GM23338 (cell line): Measurements from ENCODE around the gene FFAR3. TPM values are rescaled to one million over a fixed set of nuclear protein-coding genes. Genes with fewer than 3 reads are reported as not detected.

Experiments used
- ATAC-seq: fragments of 200-7000 bp; cut with Tn5 transposase; 3 replicates; pipeline ENCODE4 v1.9.1; 2020
- DNase-seq: peaks from one replicate; pipeline ENCODE4 v3.0.0-alpha.2; 2015; ENCODE audit warnings: low spot score
- H2AFZ ChIP-seq: fragments of 200-600 bp; sonication (generic); 2 replicates; pipeline ENCODE4 v1.8.0; 2016; ENCODE audit warnings: antibody characterized with exemption, mild to moderate bottlenecking, moderate library complexity
- H3F3A ChIP-seq: fragments of 200-600 bp; sonication (generic); replicated peaks from 2 replicates; pipeline ENCODE4 v1.8.0; 2017; ENCODE audit warnings: antibody characterized with exemption, mixed run types, low read depth
- H3K27ac ChIP-seq: fragments of 200-600 bp; sonication (generic); 2 replicates; pipeline ENCODE4 v1.6.1; 2016; ENCODE audit warnings: low read depth
- H3K27me3 ChIP-seq: fragments of 200-600 bp; sonication (generic); 2 replicates; pipeline ENCODE4 v1.8.0; 2016; ENCODE audit warnings: mild to moderate bottlenecking, mixed run types, moderate library complexity; ENCODE audit not compliant: insufficient read depth
- H3K36me3 ChIP-seq: fragments of 200-600 bp; sonication (generic); 2 replicates; pipeline ENCODE4 v1.8.0; 2016; ENCODE audit warnings: mild to moderate bottlenecking; ENCODE audit not compliant: insufficient read depth
- H3K4me1 ChIP-seq: fragments of 200-600 bp; sonication (generic); 2 replicates; pipeline ENCODE4 v1.8.0; 2016; ENCODE audit warnings: mild to moderate bottlenecking, moderate library complexity; ENCODE audit not compliant: insufficient read depth
- H3K4me2 ChIP-seq: fragments of 200-600 bp; sonication (generic); 2 replicates; pipeline ENCODE4 v1.7.1; 2017; ENCODE audit warnings: mixed run types
- H3K4me3 ChIP-seq: fragments of 200-600 bp; sonication (generic); 2 replicates; pipeline ENCODE4 v1.6.1; 2016; ENCODE audit warnings: mixed run types
- H3K79me2 ChIP-seq: fragments of 200-600 bp; sonication (generic); replicated peaks from 2 replicates; pipeline ENCODE4 v1.8.0; 2017; ENCODE audit warnings: mild to moderate bottlenecking; ENCODE audit not compliant: insufficient read depth
- H3K9me2 ChIP-seq: fragments of 200-600 bp; sonication (generic); 2 replicates; pipeline ENCODE4 v1.8.0; 2017; ENCODE audit not compliant: insufficient read depth
- H4K20me1 ChIP-seq: fragments of 200-600 bp; sonication (generic); replicated peaks from 2 replicates; pipeline ENCODE4 v1.8.0; 2017; ENCODE audit warnings: mild to moderate bottlenecking; ENCODE audit not compliant: insufficient read depth
- H3K27ac Mint-ChIP-seq: 2 replicates; pipeline ENCODE4 v1.8.0; 2020; ENCODE audit warnings: inconsistent platforms, mild to moderate bottlenecking, moderate library complexity, mixed read lengths
- H3K27me3 Mint-ChIP-seq: 3 replicates; pipeline ENCODE4 v1.8.0; 2022; ENCODE audit warnings: low read depth, mild to moderate bottlenecking, moderate library complexity, mixed read lengths, inconsistent platforms; ENCODE audit not compliant: insufficient read depth, poor library complexity
- H3K36me3 Mint-ChIP-seq: 3 replicates; pipeline ENCODE4 v1.8.0; 2021; ENCODE audit warnings: low read depth, mild to moderate bottlenecking, inconsistent platforms, moderate library complexity, mixed read lengths
- H3K4me1 Mint-ChIP-seq: 3 replicates; pipeline ENCODE4 v1.8.0; 2020; ENCODE audit warnings: mild to moderate bottlenecking, inconsistent platforms, mixed read lengths
- H3K4me3 Mint-ChIP-seq: 3 replicates; pipeline ENCODE4 v1.8.0; 2021; ENCODE audit warnings: moderate library complexity, mild to moderate bottlenecking, inconsistent platforms, mixed read lengths
- H3K9me3 Mint-ChIP-seq: 3 replicates; pipeline ENCODE4 v1.8.0; 2020; ENCODE audit warnings: moderate library complexity, mild to moderate bottlenecking, inconsistent platforms, mixed read lengths
- CREB1 ChIP-seq: fragments of 250-450 bp; sonication (Bioruptor Pico); IDR thresholded peaks from 2 replicates; pipeline ENCODE4 v1.5.0; 2020; ENCODE audit warnings: low read depth, mild to moderate bottlenecking, moderate library complexity
- ETS1 ChIP-seq: IDR thresholded peaks from 2 replicates; pipeline ENCODE4 v1.6.1; 2016; ENCODE audit warnings: antibody characterized with exemption
- EZH2 ChIP-seq: fragments of 200-600 bp; sonication (generic); IDR thresholded peaks from one replicate; pipeline ENCODE4 v1.8.0; 2017; ENCODE audit warnings: antibody characterized with exemption, mild to moderate bottlenecking, low read depth; ENCODE audit not compliant: unreplicated experiment
- EZH2phosphoT487 ChIP-seq: fragments of 200-600 bp; sonication (generic); IDR thresholded peaks from one replicate; pipeline ENCODE4 v1.8.1; 2018; ENCODE audit warnings: antibody characterized with exemption; ENCODE audit not compliant: unreplicated experiment
- JUNB ChIP-seq: IDR thresholded peaks from one replicate; pipeline ENCODE4 v1.6.1; 2016; ENCODE audit warnings: antibody characterized with exemption; ENCODE audit not compliant: unreplicated experiment
- NANOG ChIP-seq: IDR thresholded peaks from 2 replicates; pipeline ENCODE4 v1.6.1; 2016; ENCODE audit warnings: antibody characterized with exemption, borderline replicate concordance
- POLR2AphosphoS5 ChIP-seq: IDR thresholded peaks from 2 replicates; pipeline ENCODE4 v1.6.1; 2016; ENCODE audit warnings: antibody characterized with exemption, low read depth
- REST ChIP-seq: IDR thresholded peaks from one replicate; pipeline ENCODE4 v1.6.1; 2018; ENCODE audit warnings: antibody characterized with exemption; ENCODE audit not compliant: unreplicated experiment
- STAT1 ChIP-seq: IDR thresholded peaks from one replicate; pipeline ENCODE4 v1.6.1; 2016; ENCODE audit warnings: antibody characterized with exemption; ENCODE audit not compliant: unreplicated experiment
- ZNF114 ChIP-seq: fragments of 250-450 bp; sonication (Bioruptor Pico); IDR thresholded peaks from 2 replicates; pipeline ENCODE4 v1.5.0; 2020; ENCODE audit warnings: mild to moderate bottlenecking, moderate library complexity
- ZNF331 ChIP-seq: fragments of 250-450 bp; sonication (Bioruptor Pico); IDR thresholded peaks from 2 replicates; pipeline ENCODE4 v1.5.0; 2020; ENCODE audit warnings: low read depth, mild to moderate bottlenecking, moderate library complexity
- ZNF462 ChIP-seq: fragments of 250-450 bp; sonication (Bioruptor Pico); IDR thresholded peaks from 2 replicates; pipeline ENCODE4 v1.5.0; 2020; ENCODE audit warnings: mild to moderate bottlenecking, moderate library complexity
- polyA plus RNA-seq: library from polyadenylated mRNA; unstranded; fragments of >200 nt; fragmentation: Nextera tagmentation; extraction: Ambion mirVana; gene quantifications from 2 replicates; pipeline ENCODE4 v1.2.1, GENCODE V29; 2016
- total RNA-seq: library from RNA; depleted of rRNA; stranded (reverse); fragments of >200 nt; shearing (Covaris generic); gene quantifications from 2 replicates; pipeline ENCODE4 v1.2.3, GENCODE V29; 2014
- TF ChIP-seq, protein P1 (sequence below), 2 experiments: fragments of 200-600 bp in 1 of 2; sonication (generic) in 1 of 2; conservative IDR thresholded peaks; 2 replicates each; pipeline versions ENCODE4 v1.5.1 to v1.6.1; 2016 to 2017; ENCODE audit warnings: antibody characterized with exemption in 2 of 2, low read depth in 2 of 2, mild to moderate bottlenecking in 2 of 2, moderate library complexity in 1 of 2

FFAR3 gene
- total and polyA plus RNA-seq, 2 experiments from 2014 or later = 0.35 TPM; not detected in 1

DNA sequence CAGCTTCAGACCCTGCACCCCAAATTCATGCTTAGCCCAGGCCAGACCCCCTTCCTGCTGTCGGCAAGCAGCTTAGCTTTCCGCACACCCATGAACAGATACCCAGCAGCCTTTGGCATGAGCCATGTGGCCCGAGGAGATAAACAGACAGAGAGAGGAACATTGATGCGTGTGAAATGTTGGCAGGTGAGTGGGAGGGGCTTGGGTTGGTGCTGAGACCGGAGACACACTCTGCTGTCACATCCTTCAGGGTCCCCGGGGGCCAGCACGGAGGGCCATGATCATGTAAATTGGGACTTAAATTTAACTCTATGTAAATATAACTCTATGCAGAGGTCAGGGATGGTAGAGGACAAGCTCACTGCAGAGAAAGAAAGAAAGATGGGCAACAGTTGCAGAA, 27.8 kb upstream of the FFAR3 start:
- H4K20me1 ChIP-seq = no peaks in the 10 kb centered on the region
- no peaks in the 10 kb centered on the region for H3K36me3 ChIP-seq
- Mint-ChIP-seq H3K27me3 (peaks cover 4% of the 10 kb centered on the region), H3K9me3 (no peaks in the 10 kb centered on the region; the same call in 2 of the 3 replicates), H3K36me3 (no peaks in the 10 kb centered on the region), H3K4me1 (peaks cover 7% of the 10 kb centered on the region), H3K27ac (no peak overlapping the region), H3K4me3 (no peak overlapping the region)
- H3K4me1 ChIP-seq = no peaks in the 10 kb centered on the region
- no peak overlapping the region for H3K27ac ChIP-seq
- H3F3A ChIP-seq = no peaks in the 10 kb centered on the region
- no peak for TF ChIP-seq REST
- TF ChIP-seq EZH2phosphoT487 = no peak
- TF ChIP-seq, protein P1, sequence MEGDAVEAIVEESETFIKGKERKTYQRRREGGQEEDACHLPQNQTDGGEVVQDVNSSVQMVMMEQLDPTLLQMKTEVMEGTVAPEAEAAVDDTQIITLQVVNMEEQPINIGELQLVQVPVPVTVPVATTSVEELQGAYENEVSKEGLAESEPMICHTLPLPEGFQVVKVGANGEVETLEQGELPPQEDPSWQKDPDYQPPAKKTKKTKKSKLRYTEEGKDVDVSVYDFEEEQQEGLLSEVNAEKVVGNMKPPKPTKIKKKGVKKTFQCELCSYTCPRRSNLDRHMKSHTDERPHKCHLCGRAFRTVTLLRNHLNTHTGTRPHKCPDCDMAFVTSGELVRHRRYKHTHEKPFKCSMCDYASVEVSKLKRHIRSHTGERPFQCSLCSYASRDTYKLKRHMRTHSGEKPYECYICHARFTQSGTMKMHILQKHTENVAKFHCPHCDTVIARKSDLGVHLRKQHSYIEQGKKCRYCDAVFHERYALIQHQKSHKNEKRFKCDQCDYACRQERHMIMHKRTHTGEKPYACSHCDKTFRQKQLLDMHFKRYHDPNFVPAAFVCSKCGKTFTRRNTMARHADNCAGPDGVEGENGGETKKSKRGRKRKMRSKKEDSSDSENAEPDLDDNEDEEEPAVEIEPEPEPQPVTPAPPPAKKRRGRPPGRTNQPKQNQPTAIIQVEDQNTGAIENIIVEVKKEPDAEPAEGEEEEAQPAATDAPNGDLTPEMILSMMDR (conservative IDR thresholded peaks at IDR 0.05; ENCODE audit: low read depth in 2 of 2) = no peak
- no peak for TF ChIP-seq ZNF462 (CRISPR knock-in tag)
- no peak for TF ChIP-seq POLR2AphosphoS5
- TF ChIP-seq STAT1 = no peak
- TF ChIP-seq JUNB = no peak
- no peak for TF ChIP-seq ZNF331 (CRISPR knock-in tag)
- no peak for TF ChIP-seq EZH2
- no peak for TF ChIP-seq NANOG
- TF ChIP-seq CREB1 = no peak
- no peak for TF ChIP-seq ETS1
- TF ChIP-seq ZNF114 (CRISPR knock-in tag) = no peak
- no peaks in the 10 kb centered on the region for H3K27me3 ChIP-seq
- no peak overlapping the region for H3K4me2 ChIP-seq
- no peaks in the 10 kb centered on the region for H3K79me2 ChIP-seq
- H2AFZ ChIP-seq = no peak overlapping the region
- H3K4me3 ChIP-seq = no peak overlapping the region
- H3K9me2 ChIP-seq = no peaks in the 10 kb centered on the region
- ATAC-seq (no peak), DNase-seq (no peak)
